ENCODE results near the gene USP43.
A peak's percentile ranks its signal among the peaks of the same experiment; 100 is the strongest.

DNA sequence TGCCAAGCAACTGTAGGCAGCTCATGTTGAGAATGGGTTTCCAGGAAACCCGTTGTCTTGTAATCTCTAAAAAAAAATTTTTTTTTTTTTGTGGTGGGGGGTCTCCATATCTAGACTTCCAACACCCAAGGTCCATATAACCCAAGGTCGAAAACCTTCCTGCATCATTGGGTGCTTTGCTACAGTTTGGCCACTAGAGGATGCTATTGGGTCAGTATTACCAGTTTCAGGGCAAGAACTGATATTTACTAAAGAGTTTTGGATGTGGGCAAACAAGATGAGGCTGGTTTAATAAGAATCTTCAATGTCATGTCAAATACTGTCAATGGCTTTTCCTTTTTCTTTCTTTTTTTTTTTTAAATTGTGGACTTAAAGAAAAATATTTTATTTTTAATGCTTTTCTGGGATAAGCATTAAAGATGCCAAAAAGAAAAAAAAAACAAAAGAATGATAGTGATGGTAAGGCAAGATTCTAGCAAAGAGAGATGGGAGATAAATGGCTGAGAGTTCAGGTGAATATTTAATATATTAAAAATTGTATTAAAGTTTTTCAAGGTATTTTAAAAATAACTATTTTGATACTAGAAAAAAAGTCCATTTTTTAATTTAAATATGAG, 83.8 kb downstream of the USP43 start:
- TF ChIP-seq POLR2A (IDR thresholded peaks at IDR 0.05; ENCODE audit: extremely low read depth, insufficient read length) (no peak), MYC (IDR thresholded peaks at IDR 0.05; ENCODE audit: low read depth, low read length) (no peak)
- TF ChIP-seq, protein P1, sequence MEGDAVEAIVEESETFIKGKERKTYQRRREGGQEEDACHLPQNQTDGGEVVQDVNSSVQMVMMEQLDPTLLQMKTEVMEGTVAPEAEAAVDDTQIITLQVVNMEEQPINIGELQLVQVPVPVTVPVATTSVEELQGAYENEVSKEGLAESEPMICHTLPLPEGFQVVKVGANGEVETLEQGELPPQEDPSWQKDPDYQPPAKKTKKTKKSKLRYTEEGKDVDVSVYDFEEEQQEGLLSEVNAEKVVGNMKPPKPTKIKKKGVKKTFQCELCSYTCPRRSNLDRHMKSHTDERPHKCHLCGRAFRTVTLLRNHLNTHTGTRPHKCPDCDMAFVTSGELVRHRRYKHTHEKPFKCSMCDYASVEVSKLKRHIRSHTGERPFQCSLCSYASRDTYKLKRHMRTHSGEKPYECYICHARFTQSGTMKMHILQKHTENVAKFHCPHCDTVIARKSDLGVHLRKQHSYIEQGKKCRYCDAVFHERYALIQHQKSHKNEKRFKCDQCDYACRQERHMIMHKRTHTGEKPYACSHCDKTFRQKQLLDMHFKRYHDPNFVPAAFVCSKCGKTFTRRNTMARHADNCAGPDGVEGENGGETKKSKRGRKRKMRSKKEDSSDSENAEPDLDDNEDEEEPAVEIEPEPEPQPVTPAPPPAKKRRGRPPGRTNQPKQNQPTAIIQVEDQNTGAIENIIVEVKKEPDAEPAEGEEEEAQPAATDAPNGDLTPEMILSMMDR (IDR thresholded peaks at IDR 0.05; ENCODE audit: low read depth, low read length), result peak; percentile 99
